Panc1 (cell line): ENCODE data around the gene WDR7. TPM values are rescaled to one million over a fixed set of nuclear protein-coding genes. Genes with fewer than 3 reads are reported as not detected.

Experiments used
- ATAC-seq: fragments of 200-7000 bp; cut with Tn5 transposase; 2 replicates; pipeline ENCODE4 v1.9.1; 2020; ENCODE audit warnings: mild to moderate bottlenecking, moderate library complexity
- BruUV-seq: library from RNA; stranded (reverse); fragments of 400-500 nt; replicated peaks from 2 replicates; lab custom pipeline; 2021; lab: Mats Ljungman, UMichigan
- CTCF ChIA-PET: fragments of 300-600 bp; sonication (Branson Sonifier 250); formaldehyde crosslinking; loops from one replicate; lab custom pipeline; 2022; ENCODE audit warnings: antibody characterized with exemption; lab: Charles Lee
- POLR2A ChIA-PET: fragments of 300-600 bp; sonication (Branson Sonifier 250); formaldehyde crosslinking; loops from one replicate; lab custom pipeline; 2022; ENCODE audit warnings: antibody characterized with exemption; lab: Charles Lee
- DNase-seq: peaks from one replicate; pipeline ENCODE4 v3.0.0-alpha.2; 2010; ENCODE audit warnings: low read depth, low spot score
- H3K27ac ChIP-seq: 2 replicates; pipeline ENCODE4 v1.5.1; 2011; ENCODE audit warnings: mild to moderate bottlenecking, low read length, inconsistent platforms
- H3K27me3 ChIP-seq: fragments of 200-500 bp; sonication (Bioruptor generic); 2 replicates; pipeline ENCODE4 v1.6.0; 2014; ENCODE audit warnings: low read length, inconsistent platforms; ENCODE audit not compliant: control insufficient read depth, insufficient read depth
- H3K36me3 ChIP-seq: fragments of 200-500 bp; sonication (Bioruptor generic); 2 replicates; pipeline ENCODE4 v1.5.1; 2014; ENCODE audit warnings: inconsistent platforms, mild to moderate bottlenecking, low read length, moderate library complexity; ENCODE audit not compliant: control insufficient read depth, insufficient read depth
- H3K4me1 ChIP-seq: 2 replicates; pipeline ENCODE4 v1.5.1; 2011; ENCODE audit warnings: inconsistent platforms, mild to moderate bottlenecking, low read length, moderate library complexity; ENCODE audit not compliant: control insufficient read depth, insufficient read depth
- H3K4me3 ChIP-seq, 2 experiments: 2 replicates each; pipeline ENCODE4 v1.5.1; 2011 to 2012; ENCODE audit warnings: low read depth in 2 of 2, low read length in 2 of 2, mild to moderate bottlenecking in 2 of 2, inconsistent platforms in 1 of 2, moderate library complexity in 1 of 2
- H3K9me3 ChIP-seq: fragments of 200-500 bp; sonication (Bioruptor generic); 2 replicates; pipeline ENCODE4 v1.5.1; 2014; ENCODE audit warnings: low read depth, mild to moderate bottlenecking, inconsistent platforms, low read length, moderate library complexity; ENCODE audit not compliant: control insufficient read depth, insufficient read depth
- CTCF ChIP-seq: fragments of 450-650 bp; IDR thresholded peaks from 2 replicates; pipeline ENCODE4 v1.5.1; 2017; ENCODE audit warnings: mild to moderate bottlenecking
- POLR2AphosphoS5 ChIP-seq: IDR thresholded peaks from 2 replicates; pipeline ENCODE4 v1.6.1; 2012; ENCODE audit warnings: mild to moderate bottlenecking, low read depth, low read length, moderate library complexity
- SIN3A ChIP-seq: IDR thresholded peaks from 2 replicates; pipeline ENCODE4 v1.6.1; 2012; ENCODE audit warnings: low read depth, mild to moderate bottlenecking, low read length, moderate library complexity, borderline replicate concordance; ENCODE audit not compliant: insufficient read depth
- TCF7L2 ChIP-seq: IDR thresholded peaks from 2 replicates; pipeline ENCODE4 v1.6.1; 2011; ENCODE audit warnings: mild to moderate bottlenecking, low read depth, low read length, inconsistent platforms
- in situ Hi-C: cut with HindIII; loops from 2 replicates; pipeline ENCODE4 v1.10.0; 2016; ENCODE audit warnings: low sequenced_read_pairs, low pct_unique_long_range_greater_than_20kb
- intact Hi-C: fragments of 100-400 bp; cut with micrococcal nuclease; formaldehyde crosslinking; loops from one replicate; pipeline ENCODE4 v1.10.0; 2022; ENCODE audit not compliant: unreplicated experiment
- total RNA-seq: library from RNA; stranded (reverse); gene quantifications from one replicate; pipeline ENCODE4 v1.2.1, GENCODE V29; 2021; ENCODE audit not compliant: unreplicated experiment
- TF ChIP-seq, protein P1 (sequence below), 2 experiments: IDR thresholded peaks; 2 replicates each; pipeline ENCODE4 v1.6.1; 2011 to 2012; ENCODE audit warnings: low read depth in 2 of 2, control low read depth in 1 of 2, low read length in 1 of 2, mild to moderate bottlenecking in 1 of 2, moderate library complexity in 1 of 2; ENCODE audit not compliant: insufficient read depth in 1 of 2

Gene WDR7
- total RNA-seq, 1 experiment from 2014 or later: 12.3 TPM

- CTCF ChIA-PET: no interaction called here
- DNase-seq (no peak), ATAC-seq (no peak)
- no peaks in the 10 kb centered on the region for H3K27me3 ChIP-seq
- no TSS peak for BruUV-seq
- POLR2A ChIA-PET: no interaction called here
- no peaks in the 10 kb centered on the region for H3K4me1 ChIP-seq
- intact Hi-C loops (loop anchor here (10.0 kb wide), 1 partner anchor 639 kb away; the partner anchor contains the start of gene ONECUT2), in situ Hi-C loops (no loop called here)
- H3K9me3 ChIP-seq: no peaks in the 10 kb centered on the region
- H3K4me3 ChIP-seq: no peak overlapping the region
- no peak overlapping the region for H3K27ac ChIP-seq
- TF ChIP-seq, protein P1, sequence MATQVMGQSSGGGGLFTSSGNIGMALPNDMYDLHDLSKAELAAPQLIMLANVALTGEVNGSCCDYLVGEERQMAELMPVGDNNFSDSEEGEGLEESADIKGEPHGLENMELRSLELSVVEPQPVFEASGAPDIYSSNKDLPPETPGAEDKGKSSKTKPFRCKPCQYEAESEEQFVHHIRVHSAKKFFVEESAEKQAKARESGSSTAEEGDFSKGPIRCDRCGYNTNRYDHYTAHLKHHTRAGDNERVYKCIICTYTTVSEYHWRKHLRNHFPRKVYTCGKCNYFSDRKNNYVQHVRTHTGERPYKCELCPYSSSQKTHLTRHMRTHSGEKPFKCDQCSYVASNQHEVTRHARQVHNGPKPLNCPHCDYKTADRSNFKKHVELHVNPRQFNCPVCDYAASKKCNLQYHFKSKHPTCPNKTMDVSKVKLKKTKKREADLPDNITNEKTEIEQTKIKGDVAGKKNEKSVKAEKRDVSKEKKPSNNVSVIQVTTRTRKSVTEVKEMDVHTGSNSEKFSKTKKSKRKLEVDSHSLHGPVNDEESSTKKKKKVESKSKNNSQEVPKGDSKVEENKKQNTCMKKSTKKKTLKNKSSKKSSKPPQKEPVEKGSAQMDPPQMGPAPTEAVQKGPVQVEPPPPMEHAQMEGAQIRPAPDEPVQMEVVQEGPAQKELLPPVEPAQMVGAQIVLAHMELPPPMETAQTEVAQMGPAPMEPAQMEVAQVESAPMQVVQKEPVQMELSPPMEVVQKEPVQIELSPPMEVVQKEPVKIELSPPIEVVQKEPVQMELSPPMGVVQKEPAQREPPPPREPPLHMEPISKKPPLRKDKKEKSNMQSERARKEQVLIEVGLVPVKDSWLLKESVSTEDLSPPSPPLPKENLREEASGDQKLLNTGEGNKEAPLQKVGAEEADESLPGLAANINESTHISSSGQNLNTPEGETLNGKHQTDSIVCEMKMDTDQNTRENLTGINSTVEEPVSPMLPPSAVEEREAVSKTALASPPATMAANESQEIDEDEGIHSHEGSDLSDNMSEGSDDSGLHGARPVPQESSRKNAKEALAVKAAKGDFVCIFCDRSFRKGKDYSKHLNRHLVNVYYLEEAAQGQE (IDR thresholded peaks at IDR 0.05; ENCODE audit: insufficient read depth in 1 of 2, low read depth in 2 of 2, low read length in 1 of 2): no peak
- TF ChIP-seq SIN3A: no peak
- TF ChIP-seq TCF7L2: no peak
- no peak for TF ChIP-seq POLR2AphosphoS5
- TF ChIP-seq CTCF: no peak
- H3K36me3 ChIP-seq: no peaks in the 10 kb centered on the region
These were observed 144.2 kb downstream of the WDR7 start for GRCh38 chr18:56795381-56795780.

DNA sequence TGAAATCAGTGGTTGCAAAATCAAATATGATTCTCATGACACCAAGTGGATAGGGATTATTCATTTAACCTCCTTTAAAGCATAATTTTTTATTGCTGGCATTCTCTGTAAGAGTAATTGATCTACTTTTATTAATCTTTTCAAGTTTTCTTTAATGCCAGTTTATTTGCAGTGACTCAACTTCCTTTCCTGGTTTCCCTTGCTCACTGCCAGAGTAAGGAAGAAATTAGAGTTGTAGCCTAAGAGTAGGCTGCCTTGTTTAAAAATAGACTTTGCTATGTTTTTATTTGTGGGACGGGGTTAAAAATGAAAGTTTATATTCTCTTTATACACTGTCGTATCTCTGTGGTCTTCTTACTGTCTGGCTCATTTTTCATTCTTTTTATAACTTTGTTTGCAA lies 148.6 kb downstream of the WDR7 start:
- ChIA-PET CTCF (no interaction called here), POLR2A (no interaction called here)
- no TSS peak for BruUV-seq
- Histone ChIP-seq H3K27me3 (no peaks in the 10 kb centered on the region), H3K9me3 (no peaks in the 10 kb centered on the region), H3K4me1 (no peaks in the 10 kb centered on the region), H3K36me3 (no peaks in the 10 kb centered on the region), H3K4me3 (no peak overlapping the region), H3K27ac (no peak overlapping the region)
- TF ChIP-seq SIN3A (no peak), TCF7L2 (no peak), CTCF (no peak), POLR2AphosphoS5 (no peak)
- TF ChIP-seq, protein P1 (IDR thresholded peaks at IDR 0.05; ENCODE audit: insufficient read depth in 1 of 2, low read depth in 2 of 2, low read length in 1 of 2): no peak
- intact Hi-C loops (loop anchor here (10.0 kb wide), 1 partner anchor 635 kb away; the partner anchor contains the start of gene ONECUT2), in situ Hi-C loops (no loop called here)
- DNase-seq (no peak), ATAC-seq (no peak)
